ENCODE data around the gene SMIM26.

The SMIM26 gene

DNA sequence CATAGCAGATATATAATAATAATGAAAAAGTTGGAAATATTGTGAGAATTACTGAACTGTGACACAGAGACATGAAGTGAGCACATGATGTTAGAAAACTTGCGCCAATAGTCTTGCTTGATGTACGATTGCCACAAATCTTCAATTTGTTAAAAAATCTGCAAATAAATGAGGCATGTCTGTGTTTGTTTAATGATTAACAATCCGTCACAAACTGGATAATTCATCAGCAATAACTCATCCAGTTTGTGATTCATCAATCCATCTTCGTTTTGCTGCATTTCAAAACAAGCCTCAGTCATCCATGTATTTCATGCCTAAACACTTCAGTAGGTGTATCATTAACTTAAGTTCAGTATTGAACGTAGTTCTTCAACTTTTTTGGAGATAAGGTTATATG is 25.5 kb upstream of the SMIM26 start:
- H3K4me2 ChIP-seq (ENCODE audit: low read length) = no peak overlapping the region

GRCh38 chr20:18543216-18543615 is 24.0 kb upstream of the SMIM26 start:
- H3K4me2 ChIP-seq (ENCODE audit: low read length) = no peak overlapping the region
- no peaks in the 10 kb centered on the region for H3K27me3 ChIP-seq (ENCODE audit: control insufficient read depth, low read length)
- H3F3A ChIP-seq (ENCODE audit: control insufficient read depth, insufficient read depth) = peaks cover 2% of the 10 kb centered on the region; the same call in 1 of the 2 replicates
- peaks cover 54% of the 10 kb centered on the region for H3K36me3 ChIP-seq (ENCODE audit: control insufficient read depth, low read length)
- no peaks in the 10 kb centered on the region for H3K9me3 ChIP-seq (ENCODE audit: control insufficient read depth, insufficient read depth, low read length)
- H3K9me2 ChIP-seq (replicated peaks; ENCODE audit: control insufficient read depth, low read length) = no peaks in the 10 kb centered on the region
- no peak for TF ChIP-seq EZH2phosphoT487 (IDR thresholded peaks at IDR 0.05; ENCODE audit: borderline replicate concordance, low read length)
- no peak for TF ChIP-seq CTCF (IDR thresholded peaks at IDR 0.05; ENCODE audit: low read depth, low read length, poor library complexity, severe bottlenecking)
- H3K79me2 ChIP-seq (ENCODE audit: control insufficient read depth, low read length) = no peaks in the 10 kb centered on the region
- no peak overlapping the region for H3K4me3 ChIP-seq (ENCODE audit: low read length)
- no peak overlapping the region for H3K27ac ChIP-seq (ENCODE audit: low read depth, low read length)
- no peaks in the 10 kb centered on the region for H3K4me1 ChIP-seq (ENCODE audit: control insufficient read depth, low read length)
- H4K20me1 ChIP-seq (ENCODE audit: control insufficient read depth, insufficient read depth, low read depth, low read length) = no peaks in the 10 kb centered on the region

More for the DNA sequence above, 25.5 kb upstream of the SMIM26 start:
- peaks cover 51% of the 10 kb centered on the region for H3K36me3 ChIP-seq (ENCODE audit: control insufficient read depth, low read length)
- H3K79me2 ChIP-seq (ENCODE audit: control insufficient read depth, low read length) = no peaks in the 10 kb centered on the region
- H3K27ac ChIP-seq (ENCODE audit: low read depth, low read length) = no peak overlapping the region
- H3K9me2 ChIP-seq (replicated peaks; ENCODE audit: control insufficient read depth, low read length) = no peaks in the 10 kb centered on the region
- H3K9me3 ChIP-seq (ENCODE audit: control insufficient read depth, insufficient read depth, low read length) = no peaks in the 10 kb centered on the region
- no peaks in the 10 kb centered on the region for H3K4me1 ChIP-seq (ENCODE audit: control insufficient read depth, low read length)
- peaks cover 2% of the 10 kb centered on the region; the same call in 1 of the 2 replicates for H3F3A ChIP-seq (ENCODE audit: control insufficient read depth, insufficient read depth)
- TF ChIP-seq EZH2phosphoT487 (IDR thresholded peaks at IDR 0.05; ENCODE audit: borderline replicate concordance, low read length) (no peak), CTCF (IDR thresholded peaks at IDR 0.05; ENCODE audit: low read depth, low read length, poor library complexity, severe bottlenecking) (no peak)
- no peaks in the 10 kb centered on the region for H4K20me1 ChIP-seq (ENCODE audit: control insufficient read depth, insufficient read depth, low read depth, low read length)
- H3K27me3 ChIP-seq (ENCODE audit: control insufficient read depth, low read length) = no peaks in the 10 kb centered on the region
- no peak overlapping the region for H3K4me3 ChIP-seq (ENCODE audit: low read length)

GRCh38 chr20:18543932-18544331 is 23.3 kb upstream of the SMIM26 start:
- Histone ChIP-seq H3K4me1 (ENCODE audit: control insufficient read depth, low read length) (no peaks in the 10 kb centered on the region), H3K4me3 (ENCODE audit: low read length) (no peak overlapping the region), H4K20me1 (ENCODE audit: control insufficient read depth, insufficient read depth, low read depth, low read length) (no peaks in the 10 kb centered on the region), H3K4me2 (ENCODE audit: low read length) (no peak overlapping the region), H3K9me2 (replicated peaks; ENCODE audit: control insufficient read depth, low read length) (no peaks in the 10 kb centered on the region), H3K27me3 (ENCODE audit: control insufficient read depth, low read length) (no peaks in the 10 kb centered on the region), H3K9me3 (ENCODE audit: control insufficient read depth, insufficient read depth, low read length) (no peaks in the 10 kb centered on the region), H3F3A (ENCODE audit: control insufficient read depth, insufficient read depth) (peaks cover 2% of the 10 kb centered on the region; the same call in 1 of the 2 replicates), H3K36me3 (ENCODE audit: control insufficient read depth, low read length) (peaks cover 55% of the 10 kb centered on the region), H3K79me2 (ENCODE audit: control insufficient read depth, low read length) (no peaks in the 10 kb centered on the region), H3K27ac (ENCODE audit: low read depth, low read length) (no peak overlapping the region)
- TF ChIP-seq EZH2phosphoT487 (IDR thresholded peaks at IDR 0.05; ENCODE audit: borderline replicate concordance, low read length) (no peak), CTCF (IDR thresholded peaks at IDR 0.05; ENCODE audit: low read depth, low read length, poor library complexity, severe bottlenecking) (no peak)

Data from DOHH2 (cell line).